SU-DHL-6 (cell line): ENCODE data around the gene NDUFV3.
"Not testable (repeated sequence)": the region's sequence is repeated elsewhere in the genome, so short reads cannot be mapped to it uniquely, and the experiment has no call there.

Source experiments
- H2AFZ ChIP-seq: fragments of 200-600 bp; sonication (generic); 2 replicates; pipeline ENCODE4 v1.6.1; 2014; ENCODE audit warnings: low read depth, mild to moderate bottlenecking, moderate library complexity, mixed read lengths, antibody characterized with exemption, low read length; ENCODE audit not compliant: severe bottlenecking
- H3F3A ChIP-seq: fragments of 200-600 bp; shearing (Covaris generic); 2 replicates; pipeline ENCODE4 v1.6.0; 2016; ENCODE audit warnings: antibody characterized with exemption, mild to moderate bottlenecking; ENCODE audit not compliant: insufficient read depth
- H3K27ac ChIP-seq: fragments of 200-600 bp; sonication (generic); 2 replicates; pipeline ENCODE4 v1.5.1; 2016; ENCODE audit warnings: low read depth, mild to moderate bottlenecking, low read length, moderate library complexity, mixed read lengths
- H3K27me3 ChIP-seq: fragments of 200-600 bp; sonication (generic), shearing (Covaris generic); 2 replicates; pipeline ENCODE4 v1.6.0; 2014; ENCODE audit warnings: mild to moderate bottlenecking, low read length
- H3K36me3 ChIP-seq: fragments of 200-600 bp; sonication (generic); 2 replicates; pipeline ENCODE4 v1.6.1; 2014; ENCODE audit warnings: mild to moderate bottlenecking, low read length, mixed read lengths
- H3K4me2 ChIP-seq: fragments of 300-600, 200-600 bp; shearing (Covaris generic), sonication (generic); 2 replicates; pipeline ENCODE4 v1.6.0; 2014; ENCODE audit warnings: low read length, low read depth, mild to moderate bottlenecking; ENCODE audit not compliant: poor library complexity, severe bottlenecking
- H3K4me3 ChIP-seq: fragments of 200-600 bp; sonication (generic); 2 replicates; pipeline ENCODE4 v1.5.1; 2014; ENCODE audit warnings: antibody characterized with exemption, low read length, mild to moderate bottlenecking, mixed read lengths; ENCODE audit not compliant: insufficient read depth, poor library complexity, severe bottlenecking
- H3K79me2 ChIP-seq: fragments of 200-600 bp; sonication (generic); 2 replicates; pipeline ENCODE4 v1.6.1; 2014; ENCODE audit warnings: mild to moderate bottlenecking, low read length, moderate library complexity; ENCODE audit not compliant: insufficient read depth
- H3K9ac ChIP-seq: fragments of 200-600 bp; sonication (generic); 2 replicates; pipeline ENCODE4 v1.7.0; 2014; ENCODE audit warnings: mild to moderate bottlenecking, low read length
- H3K9me2 ChIP-seq: fragments of 200-600 bp; sonication (generic); replicated peaks from 2 replicates; pipeline ENCODE4 v1.6.1; 2014; ENCODE audit warnings: low read length; ENCODE audit not compliant: insufficient read depth
- H3K9me3 ChIP-seq: fragments of 200-600 bp; sonication (generic); 2 replicates; pipeline ENCODE4 v1.6.1; 2014; ENCODE audit warnings: low read length, mixed read lengths; ENCODE audit not compliant: insufficient read depth
- H4K20me1 ChIP-seq: fragments of 200-600 bp; sonication (generic); 2 replicates; pipeline ENCODE4 v1.6.1; 2014; ENCODE audit warnings: low read depth, mild to moderate bottlenecking, antibody characterized with exemption, low read length, moderate library complexity, mixed read lengths
- CTCF ChIP-seq: fragments of 200-600 bp; sonication (generic); IDR thresholded peaks from one replicate; pipeline ENCODE4 v1.5.1; 2017; ENCODE audit warnings: antibody characterized with exemption, mild to moderate bottlenecking, low read length, moderate library complexity; ENCODE audit not compliant: insufficient read depth, poor library complexity, severe bottlenecking
- EZH2phosphoT487 ChIP-seq: fragments of 200-600 bp; sonication (generic), shearing (Covaris generic); conservative IDR thresholded peaks from 2 replicates; pipeline ENCODE4 v1.6.1; 2018; ENCODE audit warnings: mild to moderate bottlenecking, antibody characterized with exemption, low read length, moderate library complexity, mixed read lengths

The NDUFV3 gene

GRCh38 chr21:42925114-42925926 is 32.2 kb downstream of the NDUFV3 start, which contains the start of gene ERVH48-1:
Gene ERVH48-1 (minus strand): TSS chr21:42925630. CDS start chr21:42919006, 6,624 bp downstream.
- Histone ChIP-seq H3F3A (no peaks in the 10 kb centered on the region), H3K9ac (peak within 1 kb of the TSS; percentile 59), H2AFZ (peak within 1 kb of the TSS; percentile 92), H3K4me2 (peak within 1 kb of the TSS; percentile 47), H3K9me3 (no peaks in the 10 kb centered on the region), H3K36me3 (no peaks in the 10 kb centered on the region), H3K27ac (no peak within 1 kb of the TSS), H3K27me3 (no peaks in the 10 kb centered on the region), H3K9me2 (no peaks in the 10 kb centered on the region), H3K4me3 (no peak within 1 kb of the TSS), H4K20me1 (no peaks in the 10 kb centered on the region), H3K79me2 (no peaks in the 10 kb centered on the region)
- no peak for TF ChIP-seq EZH2phosphoT487
- TF ChIP-seq CTCF, result no peak

- H2AFZ ChIP-seq, H3K27ac ChIP-seq, H3K9me3 ChIP-seq, H3K4me3 ChIP-seq, H3K27me3 ChIP-seq, H3K9me2 ChIP-seq, H3K36me3 ChIP-seq, H3K79me2 ChIP-seq, H4K20me1 ChIP-seq, H3K9ac ChIP-seq, H3F3A ChIP-seq, H3K4me2 ChIP-seq: not testable (repeated sequence)
Measured at GRCh38 chr21:42927474-42928200, 34.5 kb downstream of the NDUFV3 start.

GRCh38 chr21:42929969-42930368 is 36.9 kb downstream of the NDUFV3 start:
- H4K20me1 ChIP-seq, result no peaks in the 10 kb centered on the region
- no peak overlapping the region for H3K9ac ChIP-seq
- TF ChIP-seq EZH2phosphoT487 (no peak), CTCF (no peak)
- H3K27ac ChIP-seq, result no peak overlapping the region
- H3K4me2 ChIP-seq, result no peak overlapping the region
- H2AFZ ChIP-seq, result no peak overlapping the region
- H3K27me3 ChIP-seq, result no peaks in the 10 kb centered on the region
- H3K36me3 ChIP-seq, result no peaks in the 10 kb centered on the region
- H3K79me2 ChIP-seq, result no peaks in the 10 kb centered on the region
- H3K4me3 ChIP-seq, result no peak overlapping the region
- H3K9me3 ChIP-seq, result no peaks in the 10 kb centered on the region
- no peaks in the 10 kb centered on the region for H3K9me2 ChIP-seq
- no peaks in the 10 kb centered on the region for H3F3A ChIP-seq
